ENCODE measurements around the gene ZMYND10.
A peak's percentile ranks its signal among the peaks of the same experiment; 100 is the strongest.

The ZMYND10 gene

GRCh38 chr3:50299929-50300680, 45.4 kb downstream of the ZMYND10 start:
- Mint-ChIP-seq H3K27me3 (no peaks in the 10 kb centered on the region), H3K4me1 (peaks cover 29% of the 10 kb centered on the region), H3K27ac (peak overlapping the region; percentile 91), H3K36me3 (ENCODE audit: low read depth) (no peaks in the 10 kb centered on the region), H3K4me3 (peak overlapping the region; percentile 99), H3K9me3 (no peaks in the 10 kb centered on the region)
- DNase-seq: no peak
- ATAC-seq: no peak

GRCh38 chr3:50299638-50299928, 45.9 kb downstream of the ZMYND10 start:
- Mint-ChIP-seq H3K4me1 (peaks cover 25% of the 10 kb centered on the region), H3K36me3 (ENCODE audit: low read depth) (no peaks in the 10 kb centered on the region), H3K4me3 (peak overlapping the region; percentile 99), H3K9me3 (no peaks in the 10 kb centered on the region), H3K27ac (peak overlapping the region; percentile 91), H3K27me3 (no peaks in the 10 kb centered on the region)
- ATAC-seq (no peak), DNase-seq (no peak)

GRCh38 chr3:50298836-50299637, 46.5 kb downstream of the ZMYND10 start, which contains the start of the genes HYAL3 and NAA80:
TSS of gene HYAL3 (minus strand) at chr3:50299405. CDS start at chr3:50295602, 3,803 bp downstream.
TSS of gene NAA80 (minus strand) at chr3:50299405. CDS start at chr3:50297463, 1,942 bp downstream.
- Mint-ChIP-seq H3K27ac (peak within 1 kb of the TSS; percentile 99), H3K27me3 (no peaks in the 10 kb centered on the region), H3K36me3 (ENCODE audit: low read depth) (no peaks in the 10 kb centered on the region), H3K4me3 (peak within 1 kb of the TSS; percentile 99), H3K4me1 (peaks cover 24% of the 10 kb centered on the region), H3K9me3 (no peaks in the 10 kb centered on the region)
- DNase-seq (peak; percentile 99), ATAC-seq (peak; percentile 86)

- H3K9me3 Mint-ChIP-seq: no peaks in the 10 kb centered on the region
- H3K27ac Mint-ChIP-seq: peak overlapping the region; percentile 47
- H3K4me3 Mint-ChIP-seq: peak overlapping the region; percentile 99
- H3K4me1 Mint-ChIP-seq: peaks cover 24% of the 10 kb centered on the region
- DNase-seq (no peak), ATAC-seq (no peak)
- no peaks in the 10 kb centered on the region for H3K36me3 Mint-ChIP-seq (ENCODE audit: low read depth)
- H3K27me3 Mint-ChIP-seq: no peaks in the 10 kb centered on the region
These were observed 47.4 kb downstream of the ZMYND10 start for GRCh38 chr3:50297896-50298725.

- H3K4me1 Mint-ChIP-seq: peaks cover 31% of the 10 kb centered on the region
- DNase-seq: no peak
- no peaks in the 10 kb centered on the region for H3K27me3 Mint-ChIP-seq
- no peaks in the 10 kb centered on the region for H3K36me3 Mint-ChIP-seq (ENCODE audit: low read depth)
- no peaks in the 10 kb centered on the region for H3K9me3 Mint-ChIP-seq
- ATAC-seq: no peak
- H3K27ac Mint-ChIP-seq: no peak overlapping the region
- no peak overlapping the region for H3K4me3 Mint-ChIP-seq
These were observed 48.2 kb downstream of the ZMYND10 start for GRCh38 chr3:50297384-50297775.

- Mint-ChIP-seq H3K4me1 (peaks cover 31% of the 10 kb centered on the region), H3K27ac (no peak overlapping the region), H3K4me3 (no peak overlapping the region), H3K27me3 (no peaks in the 10 kb centered on the region), H3K36me3 (ENCODE audit: low read depth) (no peaks in the 10 kb centered on the region), H3K9me3 (no peaks in the 10 kb centered on the region)
- DNase-seq: no peak
- no peak for ATAC-seq
These were observed 48.7 kb downstream of the ZMYND10 start for GRCh38 chr3:50296721-50297383.

GRCh38 chr3:50295553-50296431, 49.7 kb downstream of the ZMYND10 start:
- DNase-seq (no peak), ATAC-seq (no peak)
- no peak overlapping the region for H3K4me3 Mint-ChIP-seq
- H3K27me3 Mint-ChIP-seq: no peaks in the 10 kb centered on the region
- no peaks in the 10 kb centered on the region for H3K9me3 Mint-ChIP-seq
- no peak overlapping the region for H3K27ac Mint-ChIP-seq
- H3K4me1 Mint-ChIP-seq: peaks cover 33% of the 10 kb centered on the region
- peaks cover 6% of the 10 kb centered on the region for H3K36me3 Mint-ChIP-seq (ENCODE audit: low read depth)

GRCh38 chr3:50294492-50295403, 50.8 kb downstream of the ZMYND10 start:
- peaks cover 29% of the 10 kb centered on the region for H3K4me1 Mint-ChIP-seq
- DNase-seq: no peak
- ATAC-seq: no peak
- H3K36me3 Mint-ChIP-seq (ENCODE audit: low read depth): peaks cover 13% of the 10 kb centered on the region
- no peak overlapping the region for H3K4me3 Mint-ChIP-seq
- H3K27ac Mint-ChIP-seq: no peak overlapping the region
- H3K9me3 Mint-ChIP-seq: no peaks in the 10 kb centered on the region
- H3K27me3 Mint-ChIP-seq: no peaks in the 10 kb centered on the region

- H3K9me3 Mint-ChIP-seq: no peaks in the 10 kb centered on the region
- H3K36me3 Mint-ChIP-seq (ENCODE audit: low read depth): peaks cover 18% of the 10 kb centered on the region
- no peak for DNase-seq
- no peak overlapping the region for H3K4me3 Mint-ChIP-seq
- H3K4me1 Mint-ChIP-seq: peaks cover 25% of the 10 kb centered on the region
- no peak for ATAC-seq
- H3K27ac Mint-ChIP-seq: no peak overlapping the region
- H3K27me3 Mint-ChIP-seq: no peaks in the 10 kb centered on the region
These were observed 51.4 kb downstream of the ZMYND10 start for GRCh38 chr3:50294089-50294488.

- H3K27me3 Mint-ChIP-seq: no peaks in the 10 kb centered on the region
- H3K36me3 Mint-ChIP-seq (ENCODE audit: low read depth): peaks cover 23% of the 10 kb centered on the region
- no peak for ATAC-seq
- H3K4me3 Mint-ChIP-seq: peak overlapping the region; percentile 97
- H3K9me3 Mint-ChIP-seq: no peaks in the 10 kb centered on the region
- no peak for DNase-seq
- H3K27ac Mint-ChIP-seq: peak overlapping the region; percentile 92
- peaks cover 22% of the 10 kb centered on the region for H3K4me1 Mint-ChIP-seq
These were observed 52.3 kb downstream of the ZMYND10 start for GRCh38 chr3:50293079-50293801.

- H3K27me3 Mint-ChIP-seq: no peaks in the 10 kb centered on the region
These were observed 53.1 kb downstream of the ZMYND10 start, which contains the start of gene IFRD2 for GRCh38 chr3:50292159-50293078. TSS of gene IFRD2 (minus strand) at chr3:50292429. CDS start at chr3:50292274, 155 bp downstream.

More at GRCh38 chr3:50292159-50293078, 53.1 kb downstream of the ZMYND10 start, which contains the start of gene IFRD2:
- Mint-ChIP-seq H3K4me3 (peak within 1 kb of the TSS; percentile 97), H3K27ac (peak within 1 kb of the TSS; percentile 97), H3K36me3 (ENCODE audit: low read depth) (peaks cover 27% of the 10 kb centered on the region), H3K4me1 (peaks cover 17% of the 10 kb centered on the region), H3K9me3 (no peaks in the 10 kb centered on the region)
- ATAC-seq (peak; percentile 97), DNase-seq (peak; percentile 93)

All from activated naive CD8-positive, alpha-beta T cell treated with anti-CD3 and anti-CD28 coated beads, Interleukin-2, amount 50 U/mL, for 24 hours (primary cell).